Measurements from ENCODE around the gene FYTTD1.

FYTTD1 gene

DNA sequence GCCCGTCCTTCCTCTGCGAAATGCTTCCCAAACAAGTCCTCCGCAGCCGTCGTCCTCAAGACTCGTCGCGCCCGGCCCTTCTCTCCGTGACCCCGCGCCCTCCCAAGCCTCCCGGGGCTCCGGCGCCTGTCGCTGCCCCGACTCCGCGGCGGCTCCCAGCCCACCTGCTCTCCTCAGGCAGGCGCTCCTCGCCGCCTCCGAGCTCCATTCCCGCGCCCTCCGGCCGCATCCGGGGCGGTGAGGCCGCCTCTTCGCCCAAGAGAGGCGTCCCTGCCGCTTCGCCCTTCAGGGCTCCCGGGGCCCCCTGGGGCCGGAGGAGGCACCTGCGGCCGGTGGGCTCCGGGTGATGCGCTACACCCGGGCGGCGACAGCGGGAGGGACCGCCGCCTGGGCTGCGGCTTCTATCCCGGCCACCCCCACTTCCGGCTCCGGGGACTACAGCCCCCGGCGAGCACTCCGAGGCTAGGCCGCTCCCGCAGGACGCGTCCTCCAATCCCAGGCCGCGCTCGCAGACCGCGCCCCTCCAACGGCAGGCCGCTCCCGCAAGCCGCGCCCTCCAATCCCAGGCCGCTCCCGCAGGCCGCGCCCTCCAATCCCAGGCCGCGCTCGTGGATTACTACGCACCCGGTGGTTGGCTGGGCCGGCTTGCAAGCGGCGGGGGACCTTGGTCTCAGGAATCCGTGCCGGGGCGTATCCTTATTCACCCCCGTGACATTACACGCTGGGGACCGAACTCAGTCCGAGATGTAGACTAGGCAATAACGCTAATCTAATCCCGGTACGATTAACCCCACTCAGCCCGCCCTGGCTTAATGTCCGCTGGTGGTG is 13.0 kb upstream of the FYTTD1 start, which contains the start of gene RUBCN:
RUBCN (minus strand) TSS at position 414 of the 828 bp plus-strand sequence; CDS start at position 229, 185 bp downstream.
- H3K36me3 ChIP-seq (ENCODE audit: insufficient read depth, low read length) = no peaks in the 10 kb centered on the region
- no peaks in the 10 kb centered on the region for H4K20me1 ChIP-seq (ENCODE audit: insufficient read depth, low read length)
- TF ChIP-seq EZH2 (IDR thresholded peaks at IDR 0.05; ENCODE audit: borderline replicate concordance, low read depth, low read length, severe bottlenecking) = no peak
- TF ChIP-seq, protein P1, sequence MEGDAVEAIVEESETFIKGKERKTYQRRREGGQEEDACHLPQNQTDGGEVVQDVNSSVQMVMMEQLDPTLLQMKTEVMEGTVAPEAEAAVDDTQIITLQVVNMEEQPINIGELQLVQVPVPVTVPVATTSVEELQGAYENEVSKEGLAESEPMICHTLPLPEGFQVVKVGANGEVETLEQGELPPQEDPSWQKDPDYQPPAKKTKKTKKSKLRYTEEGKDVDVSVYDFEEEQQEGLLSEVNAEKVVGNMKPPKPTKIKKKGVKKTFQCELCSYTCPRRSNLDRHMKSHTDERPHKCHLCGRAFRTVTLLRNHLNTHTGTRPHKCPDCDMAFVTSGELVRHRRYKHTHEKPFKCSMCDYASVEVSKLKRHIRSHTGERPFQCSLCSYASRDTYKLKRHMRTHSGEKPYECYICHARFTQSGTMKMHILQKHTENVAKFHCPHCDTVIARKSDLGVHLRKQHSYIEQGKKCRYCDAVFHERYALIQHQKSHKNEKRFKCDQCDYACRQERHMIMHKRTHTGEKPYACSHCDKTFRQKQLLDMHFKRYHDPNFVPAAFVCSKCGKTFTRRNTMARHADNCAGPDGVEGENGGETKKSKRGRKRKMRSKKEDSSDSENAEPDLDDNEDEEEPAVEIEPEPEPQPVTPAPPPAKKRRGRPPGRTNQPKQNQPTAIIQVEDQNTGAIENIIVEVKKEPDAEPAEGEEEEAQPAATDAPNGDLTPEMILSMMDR (IDR thresholded peaks at IDR 0.05; ENCODE audit: borderline replicate concordance, extremely low read depth, low read length, poor library complexity, severe bottlenecking) = no peak
- no peaks in the 10 kb centered on the region for H3K9me3 ChIP-seq (ENCODE audit: insufficient read depth, low read length, severe bottlenecking)
- ATAC-seq (ENCODE audit: insufficient read depth, low read depth) (peak; percentile 96), DNase-seq (peak; percentile 97)
- H3K27ac ChIP-seq (ENCODE audit: low read length) = peak within 1 kb of the TSS; percentile 74
- H3K79me2 ChIP-seq (ENCODE audit: insufficient read depth, low read length) = peaks cover 34% of the 10 kb centered on the region
- H2AFZ ChIP-seq (ENCODE audit: low read depth, low read length) = peak within 1 kb of the TSS; percentile 91
- peak within 1 kb of the TSS; percentile 92 for H3K4me2 ChIP-seq (ENCODE audit: insufficient read depth, low read length)
- H3K27me3 ChIP-seq (ENCODE audit: insufficient read depth, low read length, poor library complexity) = no peaks in the 10 kb centered on the region
- H3K9ac ChIP-seq (ENCODE audit: low read depth, low read length) = peak within 1 kb of the TSS; percentile 61
- peak within 1 kb of the TSS; percentile 66 to 90 for H3K4me3 ChIP-seq (ENCODE audit: low read depth in 1 of 2, low read length in 2 of 2)
- peaks cover 28% of the 10 kb centered on the region for H3K4me1 ChIP-seq (ENCODE audit: insufficient read depth, low read length)

DNA sequence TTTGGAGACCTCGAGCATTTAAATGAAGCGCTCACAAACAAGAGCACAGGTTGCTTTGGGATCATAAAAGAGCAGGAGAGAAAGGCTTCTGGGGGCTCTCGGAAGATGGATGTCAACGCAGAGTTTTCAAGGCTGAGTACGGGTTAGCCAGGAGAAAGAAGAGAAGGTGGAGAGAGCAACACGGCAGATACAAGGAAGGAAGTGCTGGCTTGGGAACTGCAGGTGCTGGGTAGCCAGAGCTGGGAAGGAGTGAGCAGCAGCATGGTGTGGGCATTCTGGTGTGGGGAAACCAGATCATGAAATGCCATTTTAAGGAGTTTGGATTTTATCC is 12.4 kb upstream of the FYTTD1 start:
- no peaks in the 10 kb centered on the region for H3K27me3 ChIP-seq (ENCODE audit: insufficient read depth, low read length, poor library complexity)
- ATAC-seq (ENCODE audit: insufficient read depth, low read depth) (no peak), DNase-seq (no peak)
- H3K4me3 ChIP-seq (ENCODE audit: low read depth in 1 of 2, low read length in 2 of 2) = peak overlapping the region; percentile 31 to 66; a peak in 3 of 4 replicates
- peaks cover 32% of the 10 kb centered on the region for H3K79me2 ChIP-seq (ENCODE audit: insufficient read depth, low read length)
- peak overlapping the region; percentile 92 for H3K4me2 ChIP-seq (ENCODE audit: insufficient read depth, low read length)
- no peaks in the 10 kb centered on the region for H4K20me1 ChIP-seq (ENCODE audit: insufficient read depth, low read length)
- peak overlapping the region; percentile 91 for H2AFZ ChIP-seq (ENCODE audit: low read depth, low read length)
- peak overlapping the region; percentile 61 for H3K9ac ChIP-seq (ENCODE audit: low read depth, low read length)
- TF ChIP-seq EZH2 (IDR thresholded peaks at IDR 0.05; ENCODE audit: borderline replicate concordance, low read depth, low read length, severe bottlenecking) = no peak
- TF ChIP-seq, protein P1 (IDR thresholded peaks at IDR 0.05; ENCODE audit: borderline replicate concordance, extremely low read depth, low read length, poor library complexity, severe bottlenecking) = no peak
- H3K27ac ChIP-seq (ENCODE audit: low read length) = peak overlapping the region; percentile 69
- H3K4me1 ChIP-seq (ENCODE audit: insufficient read depth, low read length) = peaks cover 28% of the 10 kb centered on the region
- H3K36me3 ChIP-seq (ENCODE audit: insufficient read depth, low read length) = no peaks in the 10 kb centered on the region
- no peaks in the 10 kb centered on the region for H3K9me3 ChIP-seq (ENCODE audit: insufficient read depth, low read length, severe bottlenecking)

DNA sequence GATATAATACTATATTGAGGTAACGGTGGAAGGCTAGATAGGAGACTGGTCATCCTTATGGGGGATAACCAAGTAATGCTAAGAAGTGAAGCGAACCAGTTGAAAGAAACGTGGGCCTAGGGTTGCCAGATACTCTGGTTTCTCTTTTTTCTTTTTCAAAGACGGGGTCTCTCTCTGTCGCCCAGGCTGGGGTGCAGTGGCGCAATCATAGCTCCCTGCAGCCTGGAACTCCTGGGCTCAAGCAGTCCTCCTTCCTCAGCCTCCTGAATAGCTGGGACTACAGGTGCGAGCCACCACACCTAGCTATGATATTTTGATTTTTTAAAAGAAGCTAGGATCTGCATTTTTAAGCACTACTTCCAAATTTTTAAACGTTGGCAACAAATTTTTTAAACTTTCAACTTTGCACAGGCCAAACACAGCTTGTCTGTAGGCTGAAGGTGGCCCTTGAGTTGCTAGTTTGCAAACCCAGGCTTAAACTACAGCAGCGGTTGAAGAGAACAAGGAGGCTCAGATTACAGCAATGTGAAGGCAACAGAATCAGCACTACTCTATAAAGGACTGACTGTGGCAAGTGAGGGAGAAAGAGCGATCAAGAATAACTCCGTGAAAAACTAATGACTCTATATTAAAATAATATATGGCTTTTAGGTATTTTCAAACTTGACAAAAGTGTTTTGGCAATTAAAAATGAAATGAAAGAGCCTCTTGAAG is 11.8 kb upstream of the FYTTD1 start:
- peaks cover 27% of the 10 kb centered on the region for H3K79me2 ChIP-seq (ENCODE audit: insufficient read depth, low read length)
- H3K27me3 ChIP-seq (ENCODE audit: insufficient read depth, low read length, poor library complexity) = no peaks in the 10 kb centered on the region
- H3K9me3 ChIP-seq (ENCODE audit: insufficient read depth, low read length, severe bottlenecking) = no peaks in the 10 kb centered on the region
- H4K20me1 ChIP-seq (ENCODE audit: insufficient read depth, low read length) = no peaks in the 10 kb centered on the region
- peak overlapping the region; percentile 92 for H3K4me2 ChIP-seq (ENCODE audit: insufficient read depth, low read length)
- peak overlapping the region; percentile 61 for H3K9ac ChIP-seq (ENCODE audit: low read depth, low read length)
- H3K4me3 ChIP-seq (ENCODE audit: low read depth in 1 of 2, low read length in 2 of 2) = peak overlapping the region; percentile 31 to 66; a peak in 3 of 4 replicates
- TF ChIP-seq, protein P1 (IDR thresholded peaks at IDR 0.05; ENCODE audit: borderline replicate concordance, extremely low read depth, low read length, poor library complexity, severe bottlenecking) = no peak
- no peak for TF ChIP-seq EZH2 (IDR thresholded peaks at IDR 0.05; ENCODE audit: borderline replicate concordance, low read depth, low read length, severe bottlenecking)
- H2AFZ ChIP-seq (ENCODE audit: low read depth, low read length) = peak overlapping the region; percentile 91
- ATAC-seq (ENCODE audit: insufficient read depth, low read depth) (no peak), DNase-seq (no peak)
- H3K36me3 ChIP-seq (ENCODE audit: insufficient read depth, low read length) = no peaks in the 10 kb centered on the region
- H3K4me1 ChIP-seq (ENCODE audit: insufficient read depth, low read length) = peaks cover 28% of the 10 kb centered on the region
- peak overlapping the region; percentile 69; the same call in 1 of the 2 replicates for H3K27ac ChIP-seq (ENCODE audit: low read length)
